Suppressor macrophage (primary cell): ENCODE measurements around the gene SND1.

ENCODE experiments used
- DNase-seq, 4 experiments: peaks; one replicate each; pipeline ENCODE4 v3.0.0-alpha.2; 2020 to 2022

Gene SND1

DNA sequence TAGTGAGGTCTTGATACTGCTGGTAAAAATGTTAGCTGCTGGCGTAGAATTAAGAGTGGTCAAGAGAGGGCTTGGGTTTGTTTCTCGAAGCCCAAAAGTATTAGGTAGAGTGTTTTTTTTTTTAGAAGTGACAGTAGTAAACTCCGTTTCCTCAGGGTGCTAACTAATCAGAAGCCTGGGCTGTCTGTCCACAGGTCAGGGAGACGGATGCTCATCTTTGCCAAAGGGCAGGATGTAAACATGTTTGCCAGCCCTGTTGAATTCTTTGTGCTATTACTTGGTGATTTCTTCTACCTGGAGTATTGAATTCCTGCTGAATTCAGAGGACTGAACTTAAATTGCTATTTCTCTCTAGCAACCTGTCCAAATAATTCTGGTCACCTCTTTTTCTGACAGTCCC is 117.1 kb downstream of the SND1 start:
- no peak for DNase-seq

DNA sequence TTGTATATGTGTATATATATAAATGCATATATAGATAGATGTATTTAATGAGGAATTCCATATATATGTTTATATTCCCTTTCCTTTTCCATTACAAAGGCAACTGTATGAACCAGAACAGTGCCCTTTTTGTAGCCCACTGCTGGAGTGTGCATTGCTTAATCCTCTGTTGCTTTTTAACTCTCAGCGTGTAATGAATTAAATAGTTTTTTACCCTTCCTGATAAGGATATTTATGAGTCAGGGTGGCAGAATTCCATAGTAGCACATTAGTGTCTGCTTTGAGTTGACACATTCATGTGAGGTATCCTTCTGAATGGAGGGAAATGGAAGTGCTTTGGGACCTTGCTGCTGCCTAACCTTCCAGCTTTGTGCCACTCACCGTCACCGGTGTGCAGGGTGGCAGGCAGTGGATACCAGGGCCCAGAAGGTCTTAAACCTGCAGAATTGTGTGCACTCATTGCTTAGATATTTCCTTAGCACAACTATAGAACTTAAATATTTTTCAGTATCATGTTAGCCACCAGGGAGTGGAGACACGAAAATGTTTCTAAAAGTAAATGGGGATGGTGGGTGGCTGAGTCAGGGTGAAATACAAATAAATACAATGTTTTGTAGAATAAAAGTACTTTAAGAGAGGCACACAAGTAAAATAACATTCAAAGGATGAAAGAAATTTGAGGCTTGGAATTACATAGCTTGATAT is 117.9 kb downstream of the SND1 start:
- no peak for DNase-seq

DNA sequence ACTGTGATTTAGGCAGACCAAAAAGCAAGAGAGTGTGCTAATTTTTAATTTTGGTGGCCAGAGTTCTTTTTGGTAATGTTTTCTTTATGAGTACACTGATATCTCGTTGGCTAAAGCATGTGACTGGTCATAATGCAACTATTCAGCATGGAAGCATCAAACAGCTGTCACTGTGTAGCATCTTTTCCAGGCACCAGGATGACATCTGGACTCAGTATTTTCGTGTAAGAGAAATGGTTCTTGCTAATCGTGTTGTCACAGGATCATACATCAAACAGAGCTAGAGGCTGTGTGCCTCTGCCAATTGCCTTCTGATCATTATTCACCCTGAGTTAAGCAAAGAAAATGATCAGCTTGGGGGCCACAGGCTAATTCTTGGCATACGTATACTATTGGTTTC is 118.9 kb downstream of the SND1 start:
- no peak for DNase-seq

DNA sequence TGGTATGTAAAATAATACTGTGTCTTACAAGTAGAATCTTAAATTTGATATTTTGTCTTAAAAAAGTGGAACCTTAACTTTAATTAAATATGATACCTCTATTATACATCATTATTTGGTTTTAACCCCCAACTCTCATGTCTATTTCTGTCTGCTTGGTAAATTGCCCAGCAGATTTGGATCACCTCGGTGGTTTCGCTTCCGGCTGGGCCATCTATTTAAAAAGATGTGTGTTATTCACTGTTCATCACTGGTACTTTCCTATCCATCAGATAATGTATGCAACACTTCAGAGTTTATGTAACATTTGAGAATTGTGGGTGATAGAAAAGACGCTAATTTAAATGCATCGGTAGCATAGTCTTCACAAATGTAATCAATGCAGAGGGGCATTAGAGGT is 119.7 kb downstream of the SND1 start:
- DNase-seq = no peak

DNA sequence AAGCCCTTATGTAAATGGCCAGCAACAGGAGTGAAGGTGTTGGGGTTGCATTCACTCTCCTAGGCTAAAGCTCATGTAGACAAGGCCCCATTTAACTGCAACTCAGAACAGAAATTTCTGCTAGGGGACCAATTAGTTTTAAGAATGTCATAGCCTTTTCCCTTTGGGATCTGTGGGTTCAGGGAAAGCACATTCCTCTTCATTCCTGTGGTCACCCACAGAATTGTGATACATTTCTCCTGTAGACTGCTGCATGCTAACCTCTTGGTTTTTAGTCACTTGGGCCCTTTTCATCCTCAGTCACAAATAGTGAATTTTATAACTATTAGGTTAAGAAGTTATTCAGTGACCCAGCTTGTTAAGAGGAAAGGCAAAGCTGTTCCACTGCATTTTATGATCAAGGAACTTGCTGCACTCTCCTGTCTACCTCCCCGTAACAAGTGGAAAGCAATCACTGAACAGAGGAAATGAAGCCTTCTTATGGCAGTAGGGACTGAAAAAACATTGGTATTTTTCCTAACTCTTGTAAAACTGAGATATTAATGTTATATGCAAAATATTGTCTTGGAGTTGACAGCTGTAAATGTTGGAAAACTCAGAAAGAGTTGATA is 124.9 kb downstream of the SND1 start:
- DNase-seq = no peak

DNA sequence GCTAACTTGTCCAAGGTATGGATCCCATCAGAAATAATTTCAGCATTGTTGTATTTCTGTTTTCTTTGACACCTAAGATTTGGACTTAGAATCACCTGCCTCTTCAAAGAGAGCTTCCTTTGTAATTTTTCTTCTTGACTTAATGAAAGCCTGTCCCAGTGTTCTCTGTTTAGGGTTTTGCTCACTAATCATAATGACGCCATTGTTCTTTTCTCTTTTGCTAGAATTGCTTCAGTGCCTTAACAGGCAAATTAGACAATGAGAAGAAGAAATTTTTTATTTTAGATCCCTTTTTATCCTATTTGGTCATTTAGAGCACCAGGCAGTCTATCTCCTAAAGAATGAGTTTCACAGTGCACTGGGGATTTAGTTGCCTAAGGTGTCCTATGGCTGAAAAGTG is 128.5 kb downstream of the SND1 start:
- no peak for DNase-seq

DNA sequence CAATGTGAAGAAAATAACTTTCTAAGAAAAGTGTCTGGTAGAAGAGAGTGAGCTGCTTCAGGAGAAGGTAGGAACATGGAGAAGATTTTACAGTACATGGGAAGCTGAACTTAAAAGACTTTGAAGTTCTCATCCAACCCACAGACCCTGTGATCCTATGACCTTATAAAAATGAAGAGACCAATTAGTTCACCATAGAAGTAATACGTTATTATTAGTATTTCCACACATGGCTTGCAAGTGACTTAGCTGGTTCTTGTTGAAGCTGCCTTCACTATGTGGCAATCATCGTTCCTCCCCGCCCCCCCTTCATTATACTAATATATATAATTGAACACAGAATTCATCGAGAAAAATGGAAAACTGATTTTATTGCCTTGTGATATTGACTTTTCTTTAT is 129.1 kb downstream of the SND1 start:
- peak; percentile 27 to 72 (median 45) for DNase-seq

DNA sequence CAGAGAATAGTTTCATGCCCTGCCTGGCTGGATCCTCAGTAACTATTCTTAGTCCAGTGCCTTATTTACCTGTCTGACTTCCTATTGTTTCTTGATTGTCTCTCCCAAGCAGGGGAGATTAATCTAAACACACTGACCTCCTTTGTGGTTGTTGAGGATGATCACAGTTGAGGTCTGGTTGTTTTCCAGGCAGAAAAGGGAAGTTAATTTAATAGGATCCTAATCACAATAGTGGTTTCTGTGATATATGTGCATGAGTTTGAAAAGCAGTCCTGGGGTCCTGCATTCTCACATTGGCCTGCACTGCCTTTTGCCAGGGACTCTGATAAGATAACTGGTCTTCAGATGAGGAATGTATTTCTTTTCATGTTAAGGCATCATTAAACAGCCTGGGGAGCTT is 130.1 kb downstream of the SND1 start:
- peak in 3 of 4 experiments; percentile 20 to 55 (median 45) for DNase-seq

DNA sequence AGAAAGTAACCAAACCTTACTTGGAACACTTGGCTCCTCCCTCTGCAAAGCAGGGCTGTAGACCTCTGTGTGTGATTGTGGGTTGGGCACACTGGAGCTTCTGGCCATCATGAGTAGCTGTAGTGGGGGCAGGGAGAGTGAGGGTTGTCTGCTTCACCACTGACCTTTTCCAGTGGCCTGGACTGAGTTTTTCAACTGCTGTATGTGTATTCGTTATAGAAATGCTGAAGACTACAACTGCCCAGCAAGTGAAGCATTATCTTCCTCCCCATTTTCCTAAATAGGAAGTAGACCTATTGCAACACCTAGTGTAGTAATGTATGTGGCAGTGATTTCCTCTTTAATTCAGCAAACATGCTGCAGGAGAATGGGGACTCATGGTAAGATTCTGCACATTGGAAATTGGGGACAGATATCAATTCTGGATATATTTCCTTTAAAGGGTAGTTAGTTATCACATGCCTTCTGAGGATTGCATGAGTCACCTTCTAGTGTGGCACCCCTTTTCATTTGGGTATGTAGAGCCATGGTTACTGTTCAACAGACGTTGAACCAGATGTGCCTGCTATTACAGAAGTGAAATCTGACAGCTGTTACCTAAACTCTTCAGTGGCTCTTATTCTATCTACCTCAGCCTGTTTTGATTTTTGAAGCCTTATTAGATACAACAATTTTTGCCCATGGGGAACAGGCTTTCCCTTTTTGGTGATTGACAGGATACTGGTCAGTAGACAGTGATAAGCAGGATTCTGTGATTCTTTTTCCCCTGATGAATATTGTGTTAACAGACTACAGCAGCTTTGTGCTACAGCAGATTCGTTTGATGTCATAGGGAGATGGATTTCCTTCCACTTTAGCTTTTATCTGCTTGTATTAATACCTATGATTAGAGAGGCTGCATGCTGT is 130.9 kb downstream of the SND1 start:
- DNase-seq = peak; percentile 61 to 92 (median 76)

DNA sequence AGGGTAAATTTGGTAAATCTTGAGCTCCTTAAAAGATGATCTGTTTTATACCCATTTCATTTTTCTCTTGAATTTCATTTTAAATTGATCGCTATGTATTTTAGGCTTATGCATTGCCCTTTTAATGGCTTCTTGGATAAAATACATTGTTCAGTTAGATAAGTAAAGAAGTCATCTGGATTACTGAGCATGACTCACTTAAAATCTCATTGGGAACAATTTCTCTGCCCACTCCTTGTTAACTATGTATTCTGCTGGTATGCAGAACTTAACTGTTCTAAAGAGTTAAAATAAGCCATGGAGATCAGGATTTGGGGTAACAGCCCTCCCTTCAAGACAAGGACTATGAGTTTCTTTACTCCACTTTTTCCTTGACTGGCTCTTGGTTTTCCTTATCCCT is 134.2 kb downstream of the SND1 start:
- DNase-seq = peak in 1 of 4 experiments; percentile 32

DNA sequence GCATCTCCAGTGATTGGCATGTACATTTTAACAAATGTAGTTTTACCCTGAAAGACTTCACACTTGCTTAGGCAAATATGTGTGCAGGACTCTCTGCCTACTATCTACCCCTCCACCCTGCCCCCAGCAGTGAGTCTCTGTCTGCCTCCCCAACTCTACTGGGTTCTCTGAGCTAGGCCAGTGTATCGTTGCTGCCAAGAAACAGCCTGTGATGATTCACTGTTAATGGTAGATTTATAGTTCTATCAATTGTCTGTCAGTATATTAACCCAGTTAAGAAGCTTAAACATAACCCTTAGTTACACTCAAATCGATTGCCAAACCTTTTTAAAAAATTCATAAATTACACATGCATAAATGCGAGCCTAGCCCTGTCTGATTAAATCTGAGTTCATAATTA is 137.0 kb downstream of the SND1 start:
- no peak for DNase-seq

DNA sequence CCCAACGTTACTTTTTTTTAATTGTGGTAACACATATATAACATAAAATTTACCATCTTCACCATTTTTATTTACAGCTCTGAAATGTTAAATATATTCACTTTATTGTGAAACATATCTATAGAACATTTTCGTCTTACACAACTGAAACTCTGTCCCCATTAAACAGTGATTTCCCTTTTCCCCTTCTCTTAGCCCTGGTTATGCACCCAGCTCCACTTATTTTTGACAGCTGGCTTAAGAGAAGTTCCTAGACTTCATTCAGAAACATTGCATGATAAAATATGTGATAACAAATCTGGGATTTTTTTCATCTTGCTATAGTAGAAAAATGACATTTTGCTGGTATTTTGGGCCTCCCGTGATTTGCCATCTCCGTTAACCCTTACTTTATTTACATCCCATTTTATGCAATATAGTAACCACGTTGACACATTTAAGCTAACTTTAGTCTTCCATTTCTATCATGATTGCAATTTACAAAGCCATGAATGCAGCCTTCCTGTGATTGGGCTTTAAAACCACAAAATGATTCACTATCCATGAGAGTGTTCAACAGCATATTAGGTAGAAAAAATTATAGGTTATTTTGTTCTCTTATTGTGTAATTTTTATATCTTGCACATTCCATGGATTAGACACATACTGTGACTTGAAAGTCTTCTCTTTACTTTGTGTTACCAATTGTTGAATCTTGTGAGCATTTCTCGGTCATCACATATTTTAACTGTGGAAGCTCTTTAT is 139.6 kb downstream of the SND1 start:
- peak in 3 of 4 experiments; percentile 20 to 45 (median 36) for DNase-seq

DNA sequence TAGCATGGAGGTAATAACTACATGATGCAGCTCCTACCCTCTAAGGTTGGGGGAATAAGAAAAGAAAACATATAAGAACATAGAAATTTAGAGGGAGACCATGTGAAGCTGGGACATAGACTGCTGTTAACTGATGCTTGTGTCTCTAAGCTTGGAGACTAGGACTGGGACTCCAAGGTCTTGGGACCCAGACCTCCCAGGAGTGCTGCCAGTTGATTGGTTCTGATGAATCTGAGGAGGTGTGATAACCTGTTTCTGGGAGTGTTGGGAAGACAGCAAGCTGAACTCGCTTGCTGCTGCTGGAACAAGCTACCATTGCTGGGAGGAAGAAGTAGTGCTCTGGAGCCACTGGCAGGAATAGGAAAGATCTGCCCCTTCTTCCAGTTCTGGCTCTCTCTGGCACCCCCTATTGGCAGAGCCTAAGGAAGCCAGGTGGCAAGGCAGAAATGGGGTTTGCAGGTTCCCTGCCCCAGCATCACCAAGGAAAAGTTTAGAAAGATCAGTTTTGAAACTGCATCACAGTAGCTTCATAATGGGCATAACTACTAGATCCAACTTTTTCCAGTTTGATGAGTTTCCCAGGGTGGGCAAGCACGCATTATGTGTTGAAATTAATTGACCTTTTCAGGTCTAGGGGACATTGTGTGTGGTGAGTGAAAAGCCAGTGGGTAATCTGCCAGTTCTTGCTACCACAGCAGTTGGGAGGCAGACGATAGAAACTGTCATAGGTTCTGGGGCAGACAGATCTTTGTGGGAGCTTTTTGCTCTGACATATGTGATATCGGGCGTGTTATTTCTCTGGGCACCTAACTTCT is 140.7 kb downstream of the SND1 start:
- DNase-seq = peak in 3 of 4 experiments; percentile 24 to 62 (median 47)

DNA sequence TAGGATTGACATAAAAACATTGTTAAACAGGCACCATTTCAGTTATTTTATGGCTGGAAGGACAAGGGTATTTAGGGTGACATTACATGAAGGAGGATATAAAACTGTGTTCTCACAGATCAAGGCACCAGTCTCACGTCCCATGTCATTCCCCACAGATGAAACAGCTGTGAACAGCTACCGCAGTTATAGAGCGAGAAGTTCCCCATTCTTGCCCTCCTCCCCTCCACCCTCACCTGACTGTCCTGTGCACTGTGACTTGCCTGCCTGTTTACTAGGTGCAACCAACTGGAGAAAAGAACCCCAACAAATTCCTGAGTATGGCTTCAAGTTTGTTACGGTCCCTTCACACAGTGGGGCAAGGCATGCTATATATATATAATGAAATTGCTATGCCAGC is 141.6 kb downstream of the SND1 start:
- peak in 3 of 4 experiments; percentile 33 to 39 (median 35) for DNase-seq

DNA sequence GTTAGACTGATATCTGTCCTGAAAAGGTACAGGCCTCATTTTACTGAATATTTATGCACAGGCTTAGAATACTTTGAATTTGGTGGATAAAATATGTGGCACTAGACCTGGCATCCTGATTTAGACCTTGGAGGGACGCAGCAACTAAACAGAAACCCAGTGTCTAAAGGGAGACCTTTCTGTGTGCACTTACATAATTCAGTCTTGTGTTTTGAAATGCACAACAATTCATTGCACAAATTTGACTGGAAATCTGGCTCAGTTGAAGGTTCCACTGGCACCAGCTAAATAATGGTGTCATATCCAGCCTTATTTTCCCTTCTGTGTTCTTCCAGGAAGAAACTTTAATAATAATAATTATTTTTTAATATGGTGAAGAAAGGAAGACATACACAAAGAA is 142.1 kb downstream of the SND1 start:
- peak in 2 of 4 experiments; percentile 29 to 42 for DNase-seq

DNA sequence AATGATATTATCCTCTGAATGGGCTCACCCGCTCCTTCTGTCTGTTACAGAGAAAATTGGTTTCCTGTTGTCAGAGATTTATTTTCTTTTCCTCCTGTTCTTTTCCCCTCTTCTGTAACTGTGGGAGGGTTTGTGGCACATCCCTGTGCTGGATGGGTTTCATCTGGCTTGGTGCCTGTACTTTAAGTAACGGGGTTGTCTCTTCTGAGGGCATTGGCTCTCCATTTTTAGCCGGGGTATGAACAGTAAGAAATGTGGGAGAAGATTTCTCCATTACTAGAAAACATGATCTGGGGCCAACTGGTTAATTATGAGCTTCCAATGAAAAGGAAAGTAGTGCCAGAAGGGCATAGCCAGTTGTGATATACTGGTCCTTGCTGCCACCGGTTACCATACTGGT is 142.6 kb downstream of the SND1 start:
- no peak for DNase-seq

DNA sequence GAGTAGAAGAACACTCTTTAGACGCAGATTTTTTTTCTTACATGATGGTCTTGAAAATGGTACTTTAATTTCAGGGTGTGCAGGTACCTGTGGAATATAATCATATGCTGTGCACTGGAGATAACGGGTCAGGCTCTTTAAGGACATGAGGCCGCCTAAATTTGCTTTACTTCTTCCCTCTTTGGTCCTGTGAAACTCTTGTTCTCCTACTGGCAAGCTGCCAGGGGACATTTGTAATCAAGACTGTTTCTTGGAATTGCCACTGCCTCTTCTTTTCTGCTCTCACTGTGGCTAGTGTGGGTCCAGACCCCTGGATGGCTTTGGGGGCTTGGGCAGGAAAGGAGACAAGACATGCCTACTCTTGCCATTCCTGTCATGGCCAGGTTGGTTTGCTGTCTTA is 146.0 kb downstream of the SND1 start:
- DNase-seq = peak; percentile 44 to 77 (median 55)

DNA sequence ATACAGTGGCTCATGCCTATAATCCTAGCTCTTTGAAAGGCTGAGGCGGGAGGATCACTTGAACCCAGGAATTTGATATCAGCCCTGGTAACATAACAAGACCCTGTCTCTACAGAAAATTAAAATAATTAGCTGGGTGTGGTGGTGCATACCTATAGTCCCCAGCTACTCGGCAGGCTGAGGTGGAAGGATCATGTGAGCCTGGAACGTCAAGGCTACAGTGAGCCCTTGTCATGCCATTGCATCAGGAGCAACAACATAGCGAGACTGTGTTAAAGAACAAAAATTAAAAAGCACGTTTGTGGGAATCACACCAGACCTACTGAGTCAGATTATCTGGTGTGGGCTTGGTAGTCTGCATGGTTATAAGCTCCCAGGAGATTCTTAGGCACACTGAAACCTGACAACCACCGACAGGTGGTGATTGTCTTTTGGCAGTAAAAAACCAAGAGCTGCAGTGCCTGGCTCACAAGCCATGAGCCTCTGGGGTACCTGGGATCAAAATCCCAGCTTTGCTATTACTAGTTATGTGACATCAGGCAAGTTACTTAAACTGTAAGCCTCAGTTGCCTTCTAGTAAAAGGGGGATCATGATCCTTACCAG is 146.9 kb downstream of the SND1 start:
- DNase-seq = no peak

DNA sequence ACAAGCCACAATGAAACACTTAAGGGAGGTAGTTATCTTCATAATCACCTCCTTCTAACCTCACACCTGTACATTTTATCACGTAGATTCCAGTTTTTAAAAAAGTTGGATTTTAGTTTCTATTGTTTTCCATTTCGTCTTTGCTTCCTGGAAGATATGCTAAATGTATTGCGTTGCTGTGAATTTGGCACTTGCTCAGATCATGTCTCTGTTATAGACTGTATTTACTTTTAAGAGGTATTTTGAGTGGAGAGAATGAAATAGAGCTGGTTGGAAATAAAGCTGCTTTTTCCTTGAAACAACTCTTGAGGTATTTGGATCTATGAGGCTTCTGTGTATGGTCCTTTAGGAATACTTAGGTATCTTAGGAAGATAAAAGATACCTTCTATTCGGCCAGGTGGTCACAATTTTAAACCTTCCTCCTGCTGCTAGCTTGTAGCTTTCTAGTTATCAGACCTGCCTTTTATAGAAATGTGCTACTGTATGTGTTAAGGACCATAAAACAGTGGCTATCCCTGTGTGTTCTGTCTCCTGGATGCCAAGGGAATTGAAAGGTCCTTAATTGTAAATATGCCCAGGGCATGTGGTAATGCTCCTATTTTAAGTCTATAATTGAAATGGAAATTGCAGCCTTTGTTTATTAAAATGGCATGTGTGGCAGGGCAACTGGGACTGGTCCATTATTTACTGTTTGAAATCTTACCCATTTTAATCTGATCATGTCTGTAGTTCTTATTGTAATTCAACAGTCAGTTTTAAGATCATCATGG is 147.7 kb downstream of the SND1 start:
- DNase-seq = no peak

DNA sequence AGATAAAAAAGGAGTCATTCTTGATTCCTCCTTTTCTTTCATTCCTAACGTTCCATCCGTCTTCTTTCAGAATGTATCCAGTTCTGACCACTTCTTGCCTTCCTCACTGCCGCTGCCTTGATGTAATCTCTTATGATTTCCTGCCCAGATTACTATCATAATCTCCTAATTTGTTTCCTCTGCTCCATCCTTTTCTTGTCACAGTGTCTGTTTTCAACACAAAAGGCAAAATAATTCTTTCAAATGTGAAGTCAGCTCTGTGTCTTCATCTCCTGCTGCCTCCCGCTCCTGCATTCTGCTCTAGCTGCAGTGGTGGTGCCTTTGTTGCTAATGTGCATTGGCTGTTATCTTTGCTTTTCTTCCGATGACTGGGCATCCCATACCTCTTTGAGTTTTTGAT is 150.9 kb downstream of the SND1 start:
- no peak for DNase-seq

DNA sequence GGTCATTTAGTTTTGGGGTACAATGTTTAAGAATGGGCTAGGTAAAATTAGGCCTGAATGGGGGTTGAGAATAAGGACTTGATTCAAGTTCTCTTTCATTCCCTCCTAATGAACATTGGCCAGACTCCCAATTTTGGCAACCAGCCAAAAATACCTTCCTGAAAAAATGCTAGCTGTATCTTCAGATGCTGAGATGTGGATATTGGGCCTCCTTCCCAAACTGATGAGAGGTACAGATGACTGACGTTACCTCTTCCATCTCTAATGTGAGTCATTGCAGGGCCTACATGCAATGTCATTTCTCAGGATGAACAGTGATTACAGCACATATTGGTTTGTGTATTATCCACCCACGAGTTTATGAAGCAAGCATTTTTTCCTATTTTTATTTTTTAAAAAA is 151.6 kb downstream of the SND1 start:
- DNase-seq = peak in 1 of 4 experiments; percentile 38
